Activated naive CD8-positive, alpha-beta T cell treated with anti-CD3 and anti-CD28 coated beads, Interleukin-2, amount 50 U/mL, for 24 hours (primary cell): ENCODE data around the gene FBXO41.

Experiments
- ATAC-seq: fragments of 150-1000 bp; cut with Tn5 transposase; one replicate; pipeline ENCODE4 v1.10.0; 2021
- DNase-seq: peaks from one replicate; pipeline ENCODE4 v3.0.0; 2021
- H3K27ac Mint-ChIP-seq: one replicate; pipeline ENCODE4 v1.8.0; 2021; ENCODE audit warnings: mild to moderate bottlenecking, mixed read lengths
- H3K27me3 Mint-ChIP-seq: one replicate; pipeline ENCODE4 v1.8.0; 2021; ENCODE audit warnings: mixed read lengths
- H3K36me3 Mint-ChIP-seq: one replicate; pipeline ENCODE4 v1.8.0; 2021; ENCODE audit warnings: low read depth, mixed read lengths
- H3K4me1 Mint-ChIP-seq: one replicate; pipeline ENCODE4 v1.8.0; 2021; ENCODE audit warnings: mixed read lengths
- H3K4me3 Mint-ChIP-seq: one replicate; pipeline ENCODE4 v1.8.0; 2021; ENCODE audit warnings: mild to moderate bottlenecking, moderate library complexity, mixed read lengths
- H3K9me3 Mint-ChIP-seq: one replicate; pipeline ENCODE4 v1.8.0; 2021; ENCODE audit warnings: mixed read lengths

The FBXO41 gene

GRCh38 chr2:73252238-73253027 lies 31.8 kb downstream of the FBXO41 start:
- no peak for DNase-seq
- no peaks in the 10 kb centered on the region for H3K27me3 Mint-ChIP-seq
- H3K36me3 Mint-ChIP-seq, result peaks cover 53% of the 10 kb centered on the region
- no peak overlapping the region for H3K27ac Mint-ChIP-seq
- ATAC-seq, result no peak
- no peaks in the 10 kb centered on the region for H3K4me1 Mint-ChIP-seq
- no peaks in the 10 kb centered on the region for H3K9me3 Mint-ChIP-seq
- H3K4me3 Mint-ChIP-seq, result no peak overlapping the region

DNA sequence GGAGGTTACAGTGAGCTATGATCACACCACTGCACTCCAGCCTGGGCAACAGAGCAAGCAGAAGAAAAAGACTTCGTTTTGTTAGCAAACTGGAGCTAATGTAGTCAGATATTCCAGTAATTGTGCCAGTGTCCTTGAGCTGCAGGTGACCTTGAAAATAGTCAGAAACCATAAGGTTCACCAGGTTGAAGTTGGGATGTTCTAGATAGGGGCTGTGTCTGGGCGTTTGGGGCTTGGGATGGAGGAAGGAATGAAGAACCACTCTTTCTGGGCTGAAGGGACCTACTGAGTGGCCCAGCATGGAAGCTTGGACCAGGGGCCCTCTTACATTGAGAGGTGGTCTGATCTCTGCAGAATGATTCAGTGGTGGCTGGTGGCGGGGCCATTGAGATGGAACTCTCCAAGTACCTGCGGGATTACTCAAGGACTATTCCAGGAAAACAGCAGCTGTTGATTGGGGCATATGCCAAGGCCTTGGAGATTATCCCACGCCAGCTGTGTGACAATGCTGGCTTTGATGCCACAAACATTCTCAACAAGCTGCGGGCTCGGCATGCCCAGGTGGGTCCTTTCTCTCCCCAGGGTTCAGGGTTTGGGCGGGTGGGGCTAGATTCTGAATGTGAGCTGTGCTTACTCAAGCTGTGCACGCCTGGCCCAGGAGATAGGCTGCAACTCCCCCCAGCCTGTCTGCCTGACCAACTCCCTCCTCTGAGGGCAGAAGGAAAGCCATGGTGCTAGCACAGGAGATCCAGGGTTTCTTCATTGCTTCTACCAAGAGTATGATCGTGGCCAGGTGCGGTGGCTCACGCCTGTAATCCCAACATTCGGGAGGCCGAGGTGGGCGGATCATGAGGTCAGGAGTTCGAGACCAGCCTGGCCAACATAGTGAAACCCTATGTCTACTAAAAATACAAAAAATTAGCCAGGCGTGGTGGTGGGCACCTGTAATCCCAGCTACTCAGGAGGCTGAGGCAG lies 33.1 kb downstream of the FBXO41 start:
- no peak overlapping the region for H3K27ac Mint-ChIP-seq
- DNase-seq (no peak), ATAC-seq (no peak)
- H3K9me3 Mint-ChIP-seq, result no peaks in the 10 kb centered on the region
- peaks cover 3% of the 10 kb centered on the region for H3K4me1 Mint-ChIP-seq
- H3K27me3 Mint-ChIP-seq, result no peaks in the 10 kb centered on the region
- H3K4me3 Mint-ChIP-seq, result no peak overlapping the region
- H3K36me3 Mint-ChIP-seq, result peaks cover 66% of the 10 kb centered on the region

DNA sequence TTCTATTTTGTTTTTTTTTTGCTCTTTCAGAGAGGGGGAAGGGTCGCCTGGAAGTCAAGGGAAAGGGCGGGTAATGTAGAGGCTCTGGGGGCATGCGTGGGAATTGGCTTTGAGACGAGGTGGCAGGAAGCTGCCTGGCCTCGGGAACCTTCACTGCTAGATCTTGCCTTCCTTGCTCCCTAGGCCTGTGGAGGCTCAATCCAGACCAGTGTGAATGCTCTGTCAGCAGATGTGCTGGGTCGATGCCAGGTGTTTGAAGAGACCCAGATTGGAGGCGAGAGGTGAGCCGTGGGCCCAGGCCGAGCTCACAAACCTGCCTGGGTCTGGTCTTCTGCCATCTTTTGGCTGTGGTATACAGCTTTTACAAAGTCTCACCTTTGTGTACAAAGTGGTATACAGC lies 34.6 kb downstream of the FBXO41 start:
- no peaks in the 10 kb centered on the region for H3K27me3 Mint-ChIP-seq
- ATAC-seq (no peak), DNase-seq (no peak)
- H3K4me3 Mint-ChIP-seq, result no peak overlapping the region
- no peak overlapping the region for H3K27ac Mint-ChIP-seq
- peaks cover 74% of the 10 kb centered on the region for H3K36me3 Mint-ChIP-seq
- no peaks in the 10 kb centered on the region for H3K9me3 Mint-ChIP-seq
- H3K4me1 Mint-ChIP-seq, result peaks cover 6% of the 10 kb centered on the region

- Mint-ChIP-seq H3K36me3 (peaks cover 70% of the 10 kb centered on the region), H3K27ac (peak overlapping the region; percentile 16), H3K4me3 (no peak overlapping the region), H3K4me1 (peaks cover 9% of the 10 kb centered on the region), H3K9me3 (no peaks in the 10 kb centered on the region), H3K27me3 (no peaks in the 10 kb centered on the region)
- ATAC-seq (no peak), DNase-seq (no peak)
Observed at GRCh38 chr2:73246850-73247249, 37.4 kb downstream of the FBXO41 start.

GRCh38 chr2:73244580-73244979 lies 39.7 kb downstream of the FBXO41 start:
- peaks cover 70% of the 10 kb centered on the region for H3K36me3 Mint-ChIP-seq
- ATAC-seq, result no peak
- H3K4me1 Mint-ChIP-seq, result peaks cover 14% of the 10 kb centered on the region
- H3K9me3 Mint-ChIP-seq, result no peaks in the 10 kb centered on the region
- DNase-seq, result no peak
- H3K27me3 Mint-ChIP-seq, result no peaks in the 10 kb centered on the region
- H3K27ac Mint-ChIP-seq, result peak overlapping the region; percentile 53
- no peak overlapping the region for H3K4me3 Mint-ChIP-seq

DNA sequence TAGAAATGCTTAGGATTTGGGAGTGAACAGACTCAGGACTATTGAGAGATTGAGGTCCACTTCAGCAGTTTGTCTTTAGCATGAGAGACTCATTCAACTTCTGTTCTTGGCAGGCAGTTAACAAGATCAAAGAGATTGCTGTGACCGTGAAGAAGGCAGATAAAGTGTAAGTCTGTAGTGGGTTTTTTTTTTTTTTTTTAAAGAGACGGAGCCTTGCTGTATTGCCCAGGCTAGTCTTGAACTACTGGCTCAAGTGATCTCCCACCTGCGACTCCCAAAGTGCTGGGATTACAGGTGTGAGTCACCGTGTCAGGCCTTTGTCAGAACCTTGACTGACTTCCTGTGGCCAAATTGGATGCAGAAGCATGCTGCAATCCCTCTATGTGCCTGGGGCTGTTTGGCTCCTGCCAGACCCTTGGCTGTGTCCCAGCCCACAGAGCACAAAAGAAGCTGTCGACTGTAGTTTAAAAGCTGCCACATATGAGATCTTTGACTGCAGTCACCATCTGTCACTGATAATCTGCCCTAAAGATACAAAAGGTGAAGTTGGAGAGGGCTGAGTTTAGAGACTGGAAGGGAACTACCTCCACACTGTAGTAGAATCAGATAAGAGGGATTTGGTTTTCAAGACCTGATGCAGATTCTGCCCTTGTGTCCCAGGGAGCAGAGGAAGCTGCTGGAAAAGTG lies 40.3 kb downstream of the FBXO41 start:
- ATAC-seq (no peak), DNase-seq (no peak)
- H3K9me3 Mint-ChIP-seq, result no peaks in the 10 kb centered on the region
- no peaks in the 10 kb centered on the region for H3K27me3 Mint-ChIP-seq
- H3K36me3 Mint-ChIP-seq, result peaks cover 69% of the 10 kb centered on the region
- H3K4me3 Mint-ChIP-seq, result no peak overlapping the region
- H3K4me1 Mint-ChIP-seq, result peaks cover 19% of the 10 kb centered on the region
- H3K27ac Mint-ChIP-seq, result peak overlapping the region; percentile 53

- no peaks in the 10 kb centered on the region for H3K9me3 Mint-ChIP-seq
- H3K4me3 Mint-ChIP-seq, result no peak overlapping the region
- H3K4me1 Mint-ChIP-seq, result peaks cover 47% of the 10 kb centered on the region
- no peaks in the 10 kb centered on the region for H3K27me3 Mint-ChIP-seq
- DNase-seq (no peak), ATAC-seq (no peak)
- H3K36me3 Mint-ChIP-seq, result peaks cover 72% of the 10 kb centered on the region
- peak overlapping the region; percentile 0 for H3K27ac Mint-ChIP-seq
Observed at GRCh38 chr2:73239776-73240175, 44.5 kb downstream of the FBXO41 start.

DNA sequence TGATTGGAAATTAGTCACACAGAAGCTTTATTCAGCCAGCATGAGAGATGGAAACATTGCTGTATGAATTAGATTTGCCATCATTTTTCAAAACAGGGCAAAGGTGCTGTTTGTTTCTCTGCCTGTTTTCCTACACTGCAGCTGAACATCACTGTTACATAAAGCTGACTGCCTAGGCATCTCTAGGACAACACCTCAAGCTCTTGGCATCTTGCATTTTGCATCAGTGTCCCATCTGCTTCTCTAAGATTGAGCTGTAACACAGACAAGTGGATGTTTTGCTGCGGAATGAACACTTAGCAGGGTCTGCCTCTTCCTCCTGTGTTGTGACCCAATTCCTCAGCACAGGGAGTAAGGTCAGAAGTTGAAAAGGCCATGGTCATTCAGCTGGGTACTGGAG lies 45.3 kb downstream of the FBXO41 start:
- Mint-ChIP-seq H3K4me1 (peaks cover 45% of the 10 kb centered on the region), H3K9me3 (no peaks in the 10 kb centered on the region), H3K4me3 (no peak overlapping the region), H3K36me3 (peaks cover 67% of the 10 kb centered on the region), H3K27me3 (no peaks in the 10 kb centered on the region), H3K27ac (no peak overlapping the region)
- DNase-seq (no peak), ATAC-seq (no peak)

DNA sequence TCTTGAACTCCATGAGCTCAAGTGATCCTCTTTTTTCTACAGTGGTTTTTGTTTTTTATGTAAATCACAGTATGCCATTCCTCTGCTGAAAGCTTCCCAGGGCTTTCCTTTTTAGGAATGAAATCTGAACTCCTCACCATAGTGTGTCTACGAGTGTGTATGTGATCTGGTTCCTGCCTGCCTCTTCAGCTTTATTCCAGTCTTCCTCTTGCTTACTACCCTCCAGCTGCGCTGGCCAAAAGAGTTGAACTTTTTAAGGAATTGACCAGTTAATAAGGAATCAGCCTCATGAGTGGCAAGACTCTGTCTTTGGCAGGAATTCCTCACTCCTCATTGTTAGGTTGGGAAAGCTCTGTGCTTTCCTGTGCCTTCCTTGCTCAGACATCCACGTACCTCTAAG lies 46.1 kb downstream of the FBXO41 start:
- no peak for DNase-seq
- Mint-ChIP-seq H3K9me3 (no peaks in the 10 kb centered on the region), H3K36me3 (peaks cover 61% of the 10 kb centered on the region), H3K4me3 (peak overlapping the region; percentile 4), H3K27me3 (no peaks in the 10 kb centered on the region), H3K27ac (no peak overlapping the region), H3K4me1 (peaks cover 47% of the 10 kb centered on the region)
- ATAC-seq, result no peak

- ATAC-seq (no peak), DNase-seq (no peak)
- Mint-ChIP-seq H3K27ac (peak overlapping the region; percentile 76), H3K27me3 (no peaks in the 10 kb centered on the region), H3K36me3 (peaks cover 57% of the 10 kb centered on the region), H3K9me3 (no peaks in the 10 kb centered on the region), H3K4me3 (peak overlapping the region; percentile 99), H3K4me1 (peaks cover 53% of the 10 kb centered on the region)
Observed at GRCh38 chr2:73237168-73237567, 47.1 kb downstream of the FBXO41 start.

- Mint-ChIP-seq H3K36me3 (peaks cover 48% of the 10 kb centered on the region), H3K27ac (peak overlapping the region; percentile 95), H3K27me3 (no peaks in the 10 kb centered on the region), H3K4me1 (peaks cover 53% of the 10 kb centered on the region), H3K9me3 (no peaks in the 10 kb centered on the region), H3K4me3 (peak overlapping the region; percentile 99)
- DNase-seq, result no peak
- no peak for ATAC-seq
Observed at GRCh38 chr2:73235315-73236028, 48.8 kb downstream of the FBXO41 start.

GRCh38 chr2:73233932-73234832 lies 50.1 kb downstream of the FBXO41 start, which contains the start of gene CCT7:
CCT7 (plus strand) TSS chr2:73234308; CDS start chr2:73234379, 71 bp downstream.
- H3K27ac Mint-ChIP-seq, result peak within 1 kb of the TSS; percentile 95
- H3K4me1 Mint-ChIP-seq, result peaks cover 44% of the 10 kb centered on the region
- no peaks in the 10 kb centered on the region for H3K9me3 Mint-ChIP-seq
- DNase-seq, result peak; percentile 85
- no peaks in the 10 kb centered on the region for H3K27me3 Mint-ChIP-seq
- peak; percentile 70 for ATAC-seq
- H3K36me3 Mint-ChIP-seq, result peaks cover 37% of the 10 kb centered on the region
- H3K4me3 Mint-ChIP-seq, result peak within 1 kb of the TSS; percentile 99
